ENCODE results near the gene COQ7.

The COQ7 gene

GRCh38 chr16:19071811-19072777, 4.7 kb downstream of the COQ7 start:
- peak; percentile 83 for TF ChIP-seq CTCF (conservative IDR thresholded peaks at IDR 0.05; ENCODE audit: low read depth, low read length)
- Histone ChIP-seq H3K4me1 (ENCODE audit: low read depth, poor library complexity, severe bottlenecking) (peaks cover 10% of the 10 kb centered on the region), H3K79me2 (ENCODE audit: insufficient read depth, low read depth) (peaks cover 7% of the 10 kb centered on the region; the same call in 1 of the 2 replicates), H2AFZ (ENCODE audit: low read depth) (no peak overlapping the region), H3K4me3 (IDR thresholded peaks at IDR 0.05; ENCODE audit: insufficient read depth, low read depth, low read length) (no peak overlapping the region), H3K27ac (no peak overlapping the region), H3K27me3 (ENCODE audit: insufficient read depth, low read depth) (no peaks in the 10 kb centered on the region), H3K4me2 (no peak overlapping the region), H3K36me3 (ENCODE audit: insufficient read depth) (no peaks in the 10 kb centered on the region), H4K20me1 (ENCODE audit: insufficient read depth) (no peaks in the 10 kb centered on the region), H3K9ac (no peak overlapping the region)

DNA sequence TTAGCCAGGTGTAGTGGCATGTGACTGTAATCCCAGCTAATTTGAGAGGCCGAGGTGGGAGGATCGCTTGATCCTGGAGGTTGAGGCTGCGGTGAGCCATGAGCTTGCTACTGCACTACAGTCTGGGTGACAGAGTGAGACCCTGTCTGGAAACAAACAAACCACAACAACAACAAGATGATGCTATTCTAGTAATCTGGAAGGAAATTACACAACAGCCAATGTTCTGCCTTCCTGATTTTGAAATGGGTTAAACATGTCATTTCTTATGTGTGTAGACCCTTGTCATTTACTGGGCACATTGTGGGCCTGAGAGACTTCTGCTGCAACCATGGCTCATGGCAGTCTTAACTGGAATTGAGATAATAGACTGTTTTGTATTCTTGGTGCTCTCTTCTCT, 5.9 kb downstream of the COQ7 start:
- Histone ChIP-seq H4K20me1 (ENCODE audit: insufficient read depth) (no peaks in the 10 kb centered on the region), H3K4me3 (IDR thresholded peaks at IDR 0.05; ENCODE audit: insufficient read depth, low read depth, low read length) (no peak overlapping the region), H3K4me1 (ENCODE audit: low read depth, poor library complexity, severe bottlenecking) (peaks cover 6% of the 10 kb centered on the region), H3K4me2 (no peak overlapping the region), H3K79me2 (ENCODE audit: insufficient read depth, low read depth) (peaks cover 7% of the 10 kb centered on the region; the same call in 1 of the 2 replicates), H3K27me3 (ENCODE audit: insufficient read depth, low read depth) (no peaks in the 10 kb centered on the region), H3K27ac (no peak overlapping the region), H3K36me3 (ENCODE audit: insufficient read depth) (no peaks in the 10 kb centered on the region), H2AFZ (ENCODE audit: low read depth) (no peak overlapping the region), H3K9ac (no peak overlapping the region)
- TF ChIP-seq CTCF (conservative IDR thresholded peaks at IDR 0.05; ENCODE audit: low read depth, low read length): no peak

- Histone ChIP-seq H3K4me1 (ENCODE audit: low read depth, poor library complexity, severe bottlenecking) (peaks cover under 1% of the 10 kb centered on the region), H3K36me3 (ENCODE audit: insufficient read depth) (no peaks in the 10 kb centered on the region), H2AFZ (ENCODE audit: low read depth) (no peak overlapping the region), H3K27me3 (ENCODE audit: insufficient read depth, low read depth) (no peaks in the 10 kb centered on the region), H3K79me2 (ENCODE audit: insufficient read depth, low read depth) (peaks cover 2% of the 10 kb centered on the region; the same call in 1 of the 2 replicates), H3K27ac (no peak overlapping the region), H3K9ac (no peak overlapping the region), H4K20me1 (ENCODE audit: insufficient read depth) (no peaks in the 10 kb centered on the region), H3K4me3 (IDR thresholded peaks at IDR 0.05; ENCODE audit: insufficient read depth, low read depth, low read length) (no peak overlapping the region), H3K4me2 (no peak overlapping the region)
- TF ChIP-seq CTCF (conservative IDR thresholded peaks at IDR 0.05; ENCODE audit: low read depth, low read length): no peak
Measured at GRCh38 chr16:19073863-19074262, 6.4 kb downstream of the COQ7 start.

GRCh38 chr16:19075511-19075910, 8.1 kb downstream of the COQ7 start:
- Histone ChIP-seq H3K27ac (no peak overlapping the region), H2AFZ (ENCODE audit: low read depth) (no peak overlapping the region)
- no peak for TF ChIP-seq CTCF (conservative IDR thresholded peaks at IDR 0.05; ENCODE audit: low read depth, low read length)

More at GRCh38 chr16:19075511-19075910, 8.1 kb downstream of the COQ7 start:
- no peak overlapping the region for H3K4me3 ChIP-seq (IDR thresholded peaks at IDR 0.05; ENCODE audit: insufficient read depth, low read depth, low read length)
- H3K27me3 ChIP-seq (ENCODE audit: insufficient read depth, low read depth): no peaks in the 10 kb centered on the region
- H3K36me3 ChIP-seq (ENCODE audit: insufficient read depth): no peaks in the 10 kb centered on the region
- H3K4me1 ChIP-seq (ENCODE audit: low read depth, poor library complexity, severe bottlenecking): no peaks in the 10 kb centered on the region
- H3K79me2 ChIP-seq (ENCODE audit: insufficient read depth, low read depth): no peaks in the 10 kb centered on the region
- H3K4me2 ChIP-seq: no peak overlapping the region
- no peaks in the 10 kb centered on the region for H4K20me1 ChIP-seq (ENCODE audit: insufficient read depth)
- no peak overlapping the region for H3K9ac ChIP-seq

Data from KMS-11 (cell line).